OCI-LY7 (cell line): ENCODE measurements around the gene RAP2B.

Experiments used
- CTCF ChIP-seq: fragments of 200-600 bp; sonication (generic); conservative IDR thresholded peaks from 2 replicates; pipeline ENCODE4 v1.5.1; 2014; ENCODE audit warnings: mild to moderate bottlenecking, antibody characterized with exemption, low read length, moderate library complexity, mixed read lengths
- EZH2phosphoT487 ChIP-seq: fragments of 200-600 bp; sonication (generic); IDR thresholded peaks from 2 replicates; pipeline ENCODE4 v1.6.1; 2018; ENCODE audit warnings: low read depth, borderline replicate concordance, mild to moderate bottlenecking, mixed run types, antibody characterized with exemption, low read length, moderate library complexity, mixed read lengths

GRCh38 chr3:153192327-153192726 lies 30.3 kb downstream of the RAP2B start:
- TF ChIP-seq CTCF = no peak
- TF ChIP-seq EZH2phosphoT487 = no peak
